Suprapubic skin (tissue), 3 donors: ENCODE results near the gene PAF1.

Experiments used
- EP300 ChIP-seq: sonication (generic); formaldehyde crosslinking; IDR thresholded peaks from one replicate; pipeline ENCODE4 v1.6.1; 2017; ENCODE audit warnings: antibody characterized with exemption
- POLR2A ChIP-seq, 2 donors: fragments of 450-650 bp; IDR thresholded peaks; one replicate each; pipeline ENCODE4 v1.6.1; 2017; ENCODE audit warnings: antibody characterized with exemption in 2 of 2, mild to moderate bottlenecking in 2 of 2, moderate library complexity in 2 of 2
- TF ChIP-seq, protein P1 (sequence below), 2 donors: fragments of 200-600 bp in 1 of 2; fragments of 450-650 bp in 1 of 2; sonication (generic) in 1 of 2; IDR thresholded peaks; one replicate each; pipeline ENCODE4 v1.5.1; 2016 to 2019; ENCODE audit warnings: antibody characterized with exemption in 2 of 2, mild to moderate bottlenecking in 1 of 2, moderate library complexity in 1 of 2

DNA sequence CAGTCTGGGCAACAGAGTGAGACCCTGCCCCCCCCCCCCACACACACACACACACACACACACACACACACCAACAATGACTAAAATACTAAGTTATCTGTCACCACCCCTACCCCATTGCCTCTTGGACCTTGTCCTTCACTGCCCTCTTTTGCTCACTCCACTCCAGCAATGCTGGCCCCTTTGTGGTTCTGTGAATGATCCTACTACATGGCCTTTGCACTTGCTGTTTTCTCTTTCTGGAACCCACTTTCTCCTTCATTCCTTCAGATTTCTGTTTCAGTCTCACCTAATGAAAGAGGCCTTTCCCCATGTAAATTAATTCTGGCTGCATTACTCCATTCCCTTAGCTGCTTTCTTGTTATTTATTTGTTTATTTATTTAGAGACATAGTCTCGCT is 51.2 kb downstream of the PAF1 start:
- TF ChIP-seq, protein P1, sequence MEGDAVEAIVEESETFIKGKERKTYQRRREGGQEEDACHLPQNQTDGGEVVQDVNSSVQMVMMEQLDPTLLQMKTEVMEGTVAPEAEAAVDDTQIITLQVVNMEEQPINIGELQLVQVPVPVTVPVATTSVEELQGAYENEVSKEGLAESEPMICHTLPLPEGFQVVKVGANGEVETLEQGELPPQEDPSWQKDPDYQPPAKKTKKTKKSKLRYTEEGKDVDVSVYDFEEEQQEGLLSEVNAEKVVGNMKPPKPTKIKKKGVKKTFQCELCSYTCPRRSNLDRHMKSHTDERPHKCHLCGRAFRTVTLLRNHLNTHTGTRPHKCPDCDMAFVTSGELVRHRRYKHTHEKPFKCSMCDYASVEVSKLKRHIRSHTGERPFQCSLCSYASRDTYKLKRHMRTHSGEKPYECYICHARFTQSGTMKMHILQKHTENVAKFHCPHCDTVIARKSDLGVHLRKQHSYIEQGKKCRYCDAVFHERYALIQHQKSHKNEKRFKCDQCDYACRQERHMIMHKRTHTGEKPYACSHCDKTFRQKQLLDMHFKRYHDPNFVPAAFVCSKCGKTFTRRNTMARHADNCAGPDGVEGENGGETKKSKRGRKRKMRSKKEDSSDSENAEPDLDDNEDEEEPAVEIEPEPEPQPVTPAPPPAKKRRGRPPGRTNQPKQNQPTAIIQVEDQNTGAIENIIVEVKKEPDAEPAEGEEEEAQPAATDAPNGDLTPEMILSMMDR (IDR thresholded peaks at IDR 0.05), result no peak
- TF ChIP-seq POLR2A (IDR thresholded peaks at IDR 0.05) (no peak), EP300 (no peak)
